H1 (cell line): ENCODE results near the gene CBX2. TPM values are rescaled to one million over a fixed set of nuclear protein-coding genes. Genes with fewer than 3 reads are reported as not detected.

Experiments
- ATF2 ChIP-seq: IDR thresholded peaks from 2 replicates; pipeline ENCODE4 v1.6.1; 2012; ENCODE audit warnings: low read length, inconsistent platforms
- BACH1 ChIP-seq: IDR thresholded peaks from 2 replicates; pipeline ENCODE4 v1.6.1; 2012; ENCODE audit warnings: low read length, improper control_type of control experiment
- FOSL1 ChIP-seq: IDR thresholded peaks from 2 replicates; pipeline ENCODE4 v1.6.1; 2011; ENCODE audit warnings: mild to moderate bottlenecking, low read depth, low read length, moderate library complexity; ENCODE audit not compliant: insufficient read depth
- HDAC2 ChIP-seq, 2 experiments: fragments of 300-600 bp in 1 of 2; sonication (generic) in 1 of 2; IDR thresholded peaks; 2 replicates each; pipeline ENCODE4 v1.6.1; 2011 to 2012; ENCODE audit warnings: low read depth in 2 of 2, low read length in 2 of 2, mild to moderate bottlenecking in 2 of 2, moderate library complexity in 2 of 2, borderline replicate concordance in 1 of 2, inconsistent platforms in 1 of 2
- JUN ChIP-seq: IDR thresholded peaks from 2 replicates; pipeline ENCODE4 v1.6.1; 2011; ENCODE audit warnings: low read depth, mild to moderate bottlenecking, improper control_type of control experiment, low read length
- JUND ChIP-seq: IDR thresholded peaks from 2 replicates; pipeline ENCODE4 v1.6.1; 2011; ENCODE audit warnings: mild to moderate bottlenecking, improper control_type of control experiment, low read length
- KDM1A ChIP-seq: fragments of 200-600, 300-600 bp; sonication (generic); IDR thresholded peaks from 2 replicates; pipeline ENCODE4 v1.7.1; 2016; ENCODE audit warnings: mild to moderate bottlenecking, low read length, borderline replicate concordance
- KDM4A ChIP-seq: IDR thresholded peaks from one replicate; pipeline ENCODE4 v1.7.1; 2012; ENCODE audit warnings: low read depth, mild to moderate bottlenecking, moderate library complexity, low read length, inconsistent platforms; ENCODE audit not compliant: severe bottlenecking
- KDM5A ChIP-seq: fragments of 200-600 bp; IDR thresholded peaks from 2 replicates; pipeline ENCODE4 v1.7.1; 2012; ENCODE audit warnings: mild to moderate bottlenecking, low read length, inconsistent platforms, mixed read lengths
- NANOG ChIP-seq: IDR thresholded peaks from 2 replicates; pipeline ENCODE4 v1.6.1; 2011; ENCODE audit warnings: low read length, low read depth, mild to moderate bottlenecking, inconsistent platforms; ENCODE audit not compliant: insufficient read depth, poor library complexity, severe bottlenecking
- POLR2A ChIP-seq, 2 experiments: IDR thresholded peaks; 1 replicate in 1 of 2; 2 replicates in 1 of 2; pipeline ENCODE4 v1.6.1; 2011; ENCODE audit warnings: low read depth in 2 of 2, low read length in 2 of 2, mild to moderate bottlenecking in 2 of 2; ENCODE audit errors: control extremely low read depth in 1 of 2
- POLR2AphosphoS5 ChIP-seq: IDR thresholded peaks from 2 replicates; pipeline ENCODE4 v1.6.1; 2011; ENCODE audit warnings: low read depth, low read length
- RAD21 ChIP-seq, 2 experiments: IDR thresholded peaks in 1 of 2; conservative IDR thresholded peaks in 1 of 2; 2 replicates each; pipeline ENCODE4 v1.6.1; 2011; ENCODE audit warnings: low read depth in 2 of 2, low read length in 2 of 2, improper control_type of control experiment in 1 of 2, inconsistent platforms in 1 of 2, mild to moderate bottlenecking in 1 of 2, moderate library complexity in 1 of 2
- RFX5 ChIP-seq: IDR thresholded peaks from 2 replicates; pipeline ENCODE4 v1.6.1; 2011; ENCODE audit warnings: low read depth, low read length, improper control_type of control experiment, borderline replicate concordance
- RXRA ChIP-seq: IDR thresholded peaks from 2 replicates; pipeline ENCODE4 v1.6.1; 2011; ENCODE audit warnings: low read depth, mild to moderate bottlenecking, low read length, moderate library complexity; ENCODE audit not compliant: insufficient read depth
- SP1 ChIP-seq: IDR thresholded peaks from 2 replicates; pipeline ENCODE4 v1.6.1; 2011; ENCODE audit warnings: low read depth, low read length
- SRF ChIP-seq: IDR thresholded peaks from 2 replicates; pipeline ENCODE4 v1.6.1; 2011; ENCODE audit warnings: mild to moderate bottlenecking, low read depth, low read length, moderate library complexity
- TAF1 ChIP-seq: IDR thresholded peaks from 2 replicates; pipeline ENCODE4 v1.6.1; 2011; ENCODE audit warnings: mild to moderate bottlenecking, low read depth, low read length
- USF2 ChIP-seq: IDR thresholded peaks from 2 replicates; pipeline ENCODE4 v1.6.1; 2011; ENCODE audit warnings: low read length, improper control_type of control experiment
- polyA plus RNA-seq, 7 experiments: library from polyadenylated mRNA; depleted of rRNA in 3 of 7; stranded (reverse) in 5 of 7; unstranded in 2 of 7; fragments of >200 nt in 5 of 7; fragments of 200-250 nt in 2 of 7; gene quantifications; 1 replicate in 5 of 7; 2 replicates in 1 of 7; 4 replicates in 1 of 7; pipeline versions ENCODE4 v1.2.1 to v1.2.3, GENCODE V29; 2011 to 2013; ENCODE audit warnings: missing spikeins in 2 of 7, mixed read lengths in 2 of 7
- total RNA-seq: library from RNA; stranded (reverse); fragmentation: NEBNext Ultra II Directional; extraction: Animal tissue kit (Norgen Biotek cat#: 25700); gene quantifications from 2 replicates; pipeline ENCODE4 v1.2.1, GENCODE V29; 2021
- TF ChIP-seq, protein P1 (sequence below): IDR thresholded peaks from 2 replicates; pipeline ENCODE4 v1.6.1; 2011; ENCODE audit warnings: low read depth, mild to moderate bottlenecking, low read length; ENCODE audit not compliant: insufficient read depth

Gene CBX2
- total and polyA plus RNA-seq, 2 of the 8 experiments (the other 6 are each of a cell fraction or from before 2014, with no cell fraction given): 64.3 to 83.9 TPM

DNA sequence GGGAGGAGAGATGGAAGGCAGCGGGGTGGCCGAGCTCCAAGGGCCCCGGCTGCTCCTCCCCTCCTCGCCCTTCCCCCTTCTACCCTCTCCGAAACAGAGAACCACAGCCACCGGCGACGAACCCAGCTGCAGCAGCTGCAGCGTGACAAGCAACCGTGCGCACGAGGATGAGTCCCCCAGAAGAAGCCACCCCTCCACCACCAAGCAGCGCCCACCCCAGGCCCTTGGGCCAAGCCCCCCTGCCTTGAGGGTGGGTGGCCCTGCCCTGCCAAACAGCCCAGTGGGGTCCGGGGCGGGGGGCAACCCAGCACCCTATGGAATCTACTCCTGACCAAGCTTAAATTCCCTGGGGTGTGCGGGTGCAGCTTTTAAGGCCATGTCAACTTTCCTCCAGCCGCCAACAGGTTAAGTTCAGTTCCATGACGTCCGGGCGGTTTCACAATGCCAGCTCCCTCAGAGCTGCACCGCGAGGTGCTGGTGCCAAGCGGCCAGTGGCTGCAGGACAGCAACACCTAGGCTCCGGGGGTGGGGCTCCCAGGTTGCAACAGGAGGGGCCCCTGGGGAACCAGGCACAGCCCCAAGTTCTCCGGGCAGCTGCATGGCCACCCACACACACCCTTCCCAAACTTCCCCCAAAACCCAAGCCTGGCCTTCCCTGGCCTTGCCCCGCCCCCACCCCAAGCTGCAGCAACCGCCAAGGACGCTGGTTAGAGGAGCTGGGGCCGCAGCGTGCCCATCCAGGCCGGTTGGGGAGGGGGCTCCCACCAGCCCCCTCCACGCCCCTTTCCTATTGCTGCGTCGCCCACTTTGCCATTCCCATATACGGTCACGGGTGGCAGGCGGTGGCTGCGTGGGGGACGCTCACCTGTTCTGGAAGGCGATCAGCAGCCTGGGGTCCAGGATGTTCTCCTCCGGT is 59.3 kb downstream of the CBX2 start (continued):
- TF ChIP-seq USF2 (no peak), KDM5A (no peak), ATF2 (no peak), JUN (no peak), FOSL1 (no peak), RFX5 (no peak), POLR2A (IDR thresholded peaks at IDR 0.05; ENCODE audit: control extremely low read depth in 1 of 2, low read depth in 2 of 2, low read length in 2 of 2) (no peak), BACH1 (no peak), SP1 (no peak), SRF (no peak), KDM4A (peak; percentile 21), JUND (no peak), HDAC2 (IDR thresholded peaks at IDR 0.05; ENCODE audit: borderline replicate concordance in 1 of 2, low read depth in 2 of 2, low read length in 2 of 2) (no peak), KDM1A (no peak), TAF1 (no peak), RXRA (no peak), RAD21 (IDR thresholded peaks at IDR 0.05 in 1 of 2, conservative IDR thresholded peaks at IDR 0.05 in 1 of 2; ENCODE audit: low read depth in 2 of 2, low read length in 2 of 2) (no peak), POLR2AphosphoS5 (no peak; the same call in 1 of the 2 replicates), NANOG (no peak)
- TF ChIP-seq, protein P1, sequence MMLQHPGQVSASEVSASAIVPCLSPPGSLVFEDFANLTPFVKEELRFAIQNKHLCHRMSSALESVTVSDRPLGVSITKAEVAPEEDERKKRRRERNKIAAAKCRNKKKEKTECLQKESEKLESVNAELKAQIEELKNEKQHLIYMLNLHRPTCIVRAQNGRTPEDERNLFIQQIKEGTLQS: no peak
